H1 (cell line): ENCODE data around the gene TMEM183A. TPM values are rescaled to one million over a fixed set of nuclear protein-coding genes. Genes with fewer than 3 reads are reported as not detected.

Experiments used
- CHD7 ChIP-seq: fragments of 300-600 bp; sonication (generic); IDR thresholded peaks from 2 replicates; pipeline ENCODE4 v1.7.1; 2012; ENCODE audit warnings: low read length, moderate library complexity, mild to moderate bottlenecking, inconsistent platforms; ENCODE audit not compliant: insufficient replicate concordance
- MAX ChIP-seq: IDR thresholded peaks from 2 replicates; pipeline ENCODE4 v1.6.1; 2012; ENCODE audit warnings: inconsistent platforms
- PHF8 ChIP-seq: fragments of 200-600 bp; sonication (generic); conservative IDR thresholded peaks from 2 replicates; pipeline ENCODE4 v1.7.1; 2012; ENCODE audit warnings: low read depth, mild to moderate bottlenecking, inconsistent platforms, low read length, moderate library complexity
- POLR2AphosphoS5 ChIP-seq: IDR thresholded peaks from 2 replicates; pipeline ENCODE4 v1.6.1; 2011; ENCODE audit warnings: low read depth, low read length
- SP2 ChIP-seq: IDR thresholded peaks from 2 replicates; pipeline ENCODE4 v1.6.1; 2012; ENCODE audit warnings: mild to moderate bottlenecking, low read length, inconsistent platforms
- polyA plus RNA-seq, 7 experiments: library from polyadenylated mRNA; depleted of rRNA in 3 of 7; stranded (reverse) in 5 of 7; unstranded in 2 of 7; fragments of >200 nt in 5 of 7; fragments of 200-250 nt in 2 of 7; gene quantifications; 1 replicate in 5 of 7; 2 replicates in 1 of 7; 4 replicates in 1 of 7; pipeline versions ENCODE4 v1.2.1 to v1.2.3, GENCODE V29; 2011 to 2013; ENCODE audit warnings: missing spikeins in 2 of 7, mixed read lengths in 2 of 7
- total RNA-seq: library from RNA; stranded (reverse); fragmentation: NEBNext Ultra II Directional; extraction: Animal tissue kit (Norgen Biotek cat#: 25700); gene quantifications from 2 replicates; pipeline ENCODE4 v1.2.1, GENCODE V29; 2021

Gene TMEM183A
- total and polyA plus RNA-seq, 2 of the 8 experiments (the other 6 are each of a cell fraction or from before 2014, with no cell fraction given): 107 to 173 TPM

- no peak for TF ChIP-seq CHD7
- TF ChIP-seq SP2: no peak
- TF ChIP-seq POLR2AphosphoS5: no peak
- no peak for TF ChIP-seq PHF8
- TF ChIP-seq MAX: no peak
- TF ChIP-seq, all 59 proteins: peak for 0
These were observed 56.1 kb downstream of the TMEM183A start (continued) for GRCh38 chr1:203063287-203063686.
